Head of caudate nucleus (tissue), 42 donors: ENCODE results near the gene AMMECR1.
"Not testable (repeated sequence)": the region's sequence is repeated elsewhere in the genome, so short reads cannot be mapped to it uniquely, and the experiment has no call there.

Experiments
- DNase-seq, 42 donors: peaks; one replicate each; pipeline versions ENCODE4 v3.0.0 to v3.0.0-alpha.2; 2020 to 2021; ENCODE audit warnings: mixed read lengths in 7 of 42
- intact Hi-C: fragments of 100-400 bp; cut with DNase I; formaldehyde crosslinking; loops from one replicate; pipeline ENCODE4 v1.15.0; 2022

Gene AMMECR1

GRCh38 chrX:110155759-110156158 is 162.1 kb downstream of the AMMECR1 start:
- intact Hi-C loops: no loop called here
- no peak for DNase-seq

GRCh38 chrX:110154328-110154727 is 163.6 kb downstream of the AMMECR1 start:
- intact Hi-C loops, DNase-seq: not testable (repeated sequence)

GRCh38 chrX:110153896-110154295 is 164.0 kb downstream of the AMMECR1 start:
- intact Hi-C loops: no loop called here
- no peak for DNase-seq

- no peak for DNase-seq
- intact Hi-C loops: no loop called here
Measured at GRCh38 chrX:110153244-110153643, 164.6 kb downstream of the AMMECR1 start.

GRCh38 chrX:110146521-110146920 is 171.4 kb downstream of the AMMECR1 start:
- intact Hi-C loops: loop anchor here (5.0 kb wide), 1 partner anchor 234 kb away; no protein-coding TSS in a partner anchor
- DNase-seq: peak in 20 of 42 donors; percentile 15 to 73 (median 39)

- intact Hi-C loops: loop anchor here (5.0 kb wide), 1 partner anchor 234 kb away; no protein-coding TSS in a partner anchor
- DNase-seq: peak in 31 of 42 donors; percentile 11 to 59 (median 37)
Measured at GRCh38 chrX:110145854-110146253, 172.0 kb downstream of the AMMECR1 start.

- DNase-seq: no peak
- intact Hi-C loops: loop anchor here (5.0 kb wide), 1 partner anchor 233 kb away; no protein-coding TSS in a partner anchor
Measured at GRCh38 chrX:110145311-110145710, 172.6 kb downstream of the AMMECR1 start.
